CD8-positive, alpha-beta memory T cell (primary cell): Measurements from ENCODE around the gene RABGAP1. TPM values are rescaled to one million over a fixed set of nuclear protein-coding genes. Genes with fewer than 3 reads are reported as not detected.

ENCODE experiments used
- CTCF ChIA-PET: fragments of 350-600 bp; sonication (Branson Sonifier 250); formaldehyde crosslinking; loops from one replicate; lab custom pipeline; 2021; ENCODE audit warnings: antibody characterized with exemption; lab: Charles Lee
- POLR2A ChIA-PET: fragments of 350-600 bp; sonication (Branson Sonifier 250); formaldehyde crosslinking; loops from one replicate; lab custom pipeline; 2021; ENCODE audit warnings: antibody characterized with exemption; lab: Charles Lee
- DNase-seq, 5 donors: peaks; one replicate each; pipeline versions ENCODE4 v3.0.0 to v3.0.0-alpha.2; 2020 to 2022; ENCODE audit warnings: mixed read lengths in 1 of 5
- H3K27ac ChIP-seq: one replicate; pipeline ENCODE4 v1.7.0; 2013; ENCODE audit warnings: low read depth, mild to moderate bottlenecking, low read length, moderate library complexity
- H3K27me3 ChIP-seq: 2 replicates; pipeline ENCODE4 v1.7.0; 2013; ENCODE audit warnings: low read length, mild to moderate bottlenecking; ENCODE audit not compliant: insufficient read depth, poor library complexity, severe bottlenecking
- H3K36me3 ChIP-seq: 2 replicates; pipeline ENCODE4 v1.7.0; 2013; ENCODE audit warnings: mild to moderate bottlenecking, low read length, moderate library complexity; ENCODE audit not compliant: insufficient read depth
- H3K4me1 ChIP-seq: 2 replicates; pipeline ENCODE4 v1.7.0; 2013; ENCODE audit warnings: mild to moderate bottlenecking, low read length, moderate library complexity; ENCODE audit not compliant: insufficient read depth
- H3K4me3 ChIP-seq: 2 replicates; pipeline ENCODE4 v1.7.0; 2013; ENCODE audit warnings: mild to moderate bottlenecking, low read length
- H3K9me3 ChIP-seq: 2 replicates; pipeline ENCODE4 v1.7.0; 2013; ENCODE audit warnings: mild to moderate bottlenecking, low read length
- H3K27ac Mint-ChIP-seq, 8 donors: one replicate each; pipeline ENCODE4 v1.8.0; 2020 to 2021; ENCODE audit warnings: mixed read lengths in 8 of 8, mild to moderate bottlenecking in 6 of 8, inconsistent platforms in 3 of 8, moderate library complexity in 3 of 8
- H3K27me3 Mint-ChIP-seq, 2 donors: one replicate each; pipeline ENCODE4 v1.8.0; 2020 to 2021; ENCODE audit warnings: mixed read lengths in 2 of 2, mild to moderate bottlenecking in 1 of 2, moderate library complexity in 1 of 2
- H3K36me3 Mint-ChIP-seq, 3 donors: one replicate each; pipeline ENCODE4 v1.8.0; 2020 to 2021; ENCODE audit warnings: mixed read lengths in 3 of 3, inconsistent platforms in 1 of 3, mild to moderate bottlenecking in 1 of 3
- H3K4me1 Mint-ChIP-seq, 3 donors: one replicate each; pipeline ENCODE4 v1.8.0; 2020 to 2021; ENCODE audit warnings: mixed read lengths in 3 of 3, inconsistent platforms in 1 of 3, mild to moderate bottlenecking in 1 of 3
- H3K4me3 Mint-ChIP-seq, 7 donors: one replicate each; pipeline ENCODE4 v1.8.0; 2020 to 2021; ENCODE audit warnings: mixed read lengths in 7 of 7, mild to moderate bottlenecking in 6 of 7, moderate library complexity in 4 of 7, inconsistent platforms in 2 of 7
- H3K9me3 Mint-ChIP-seq, 5 donors: one replicate each; pipeline ENCODE4 v1.8.0; 2020 to 2022; ENCODE audit warnings: mixed read lengths in 5 of 5, mild to moderate bottlenecking in 3 of 5, moderate library complexity in 2 of 5, inconsistent platforms in 1 of 5
- polyA plus RNA-seq: library from polyadenylated mRNA; unstranded; fragments of 300-500 nt; fragmentation: Illumina TruSeq; gene quantifications from one replicate; pipeline ENCODE4 v1.2.3, GENCODE V29; 2021
- total RNA-seq, 2 experiments: library from RNA; stranded (reverse); gene quantifications; one replicate each; pipeline ENCODE4 v1.2.3, GENCODE V29; 2021

The RABGAP1 gene
- total and polyA plus RNA-seq, 3 experiments from 2014 or later: 20.7 to 24.3 (median 22.2) TPM

DNA sequence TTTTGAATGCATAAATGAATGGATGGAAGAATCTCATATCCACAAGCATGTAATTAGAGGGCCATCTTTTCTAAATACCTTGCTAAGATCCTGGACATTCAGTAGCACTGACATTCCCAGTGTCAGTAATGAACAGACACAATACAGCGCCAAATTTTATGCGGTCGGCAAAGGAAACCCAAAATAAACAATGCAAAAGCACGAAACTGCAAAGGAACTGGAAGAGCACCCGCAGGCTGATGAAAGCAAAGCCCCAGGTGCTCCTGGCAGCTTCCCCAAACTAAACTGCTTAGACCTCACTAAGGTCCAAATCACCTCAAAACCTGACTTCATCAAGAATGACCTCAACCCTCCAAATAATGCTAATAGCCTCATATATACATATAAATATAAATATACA is 194.6 kb downstream of the RABGAP1 start:
- Mint-ChIP-seq H3K4me3 (no peak overlapping the region), H3K9me3 (no peaks in the 10 kb centered on the region), H3K4me1 (no peaks in the 10 kb centered on the region), H3K27ac (no peak overlapping the region), H3K27me3 (no peaks in the 10 kb centered on the region), H3K36me3 (peaks cover 4 to 40% (median 7%) of the 10 kb centered on the region in 3 donors)
- Histone ChIP-seq H3K36me3 (no peaks in the 10 kb centered on the region), H3K9me3 (no peaks in the 10 kb centered on the region), H3K4me1 (no peaks in the 10 kb centered on the region), H3K27ac (no peak overlapping the region), H3K4me3 (no peak overlapping the region), H3K27me3 (no peaks in the 10 kb centered on the region)
- DNase-seq: no peak
- ChIA-PET POLR2A (no interaction called here), CTCF (no interaction called here)

DNA sequence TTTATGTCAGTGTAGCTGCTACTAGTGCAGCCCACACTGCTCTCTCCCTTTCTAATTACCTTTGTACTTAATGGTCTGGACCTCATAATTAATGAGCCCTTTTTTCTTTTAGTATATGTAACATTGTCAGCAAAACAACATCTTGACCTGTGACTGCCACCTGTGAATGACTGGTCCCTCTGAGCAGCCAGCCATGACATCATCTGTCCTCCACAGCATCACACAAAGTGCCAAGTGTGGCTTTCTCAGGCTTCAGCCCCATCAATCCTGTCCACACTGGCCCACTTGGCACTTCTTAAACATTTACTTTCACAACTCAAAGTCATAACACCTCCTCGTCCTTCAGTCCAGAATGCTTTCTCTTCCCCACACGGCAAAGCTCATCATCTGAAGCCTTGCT is 197.3 kb downstream of the RABGAP1 start:
- CTCF ChIA-PET: no interaction called here
- peaks cover 4 to 44% (median 10%) of the 10 kb centered on the region in 3 donors for H3K36me3 Mint-ChIP-seq
- H3K4me3 ChIP-seq: no peak overlapping the region
- POLR2A ChIA-PET: no interaction called here
- H3K36me3 ChIP-seq: no peaks in the 10 kb centered on the region
- no peaks in the 10 kb centered on the region for H3K4me1 ChIP-seq
- H3K27ac Mint-ChIP-seq: no peak overlapping the region
- no peaks in the 10 kb centered on the region for H3K9me3 ChIP-seq
- no peak overlapping the region for H3K4me3 Mint-ChIP-seq
- no peaks in the 10 kb centered on the region for H3K27me3 ChIP-seq
- no peaks in the 10 kb centered on the region for H3K9me3 Mint-ChIP-seq
- no peaks in the 10 kb centered on the region for H3K27me3 Mint-ChIP-seq
- DNase-seq: no peak
- H3K4me1 Mint-ChIP-seq: no peaks in the 10 kb centered on the region
- H3K27ac ChIP-seq: no peak overlapping the region

DNA sequence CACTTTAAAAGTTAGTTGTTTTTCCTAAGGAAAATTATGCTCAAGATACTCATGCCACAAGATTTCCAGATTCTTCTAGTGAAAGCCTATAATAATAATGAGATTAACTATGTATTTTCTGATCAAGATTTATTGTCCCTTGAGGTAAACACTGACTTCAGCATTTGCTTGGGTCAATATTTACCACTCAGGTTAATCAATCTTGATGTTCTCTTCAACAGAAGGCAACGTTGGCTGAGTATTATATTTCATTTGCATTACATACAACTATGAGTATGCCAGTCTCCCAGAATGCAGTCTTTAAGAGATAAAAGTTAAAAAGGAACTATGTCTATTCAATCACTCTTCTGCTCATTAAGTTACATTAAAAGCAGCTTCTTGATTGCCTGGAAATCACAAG is 208.2 kb downstream of the RABGAP1 start:
- no peaks in the 10 kb centered on the region for H3K9me3 Mint-ChIP-seq

DNA sequence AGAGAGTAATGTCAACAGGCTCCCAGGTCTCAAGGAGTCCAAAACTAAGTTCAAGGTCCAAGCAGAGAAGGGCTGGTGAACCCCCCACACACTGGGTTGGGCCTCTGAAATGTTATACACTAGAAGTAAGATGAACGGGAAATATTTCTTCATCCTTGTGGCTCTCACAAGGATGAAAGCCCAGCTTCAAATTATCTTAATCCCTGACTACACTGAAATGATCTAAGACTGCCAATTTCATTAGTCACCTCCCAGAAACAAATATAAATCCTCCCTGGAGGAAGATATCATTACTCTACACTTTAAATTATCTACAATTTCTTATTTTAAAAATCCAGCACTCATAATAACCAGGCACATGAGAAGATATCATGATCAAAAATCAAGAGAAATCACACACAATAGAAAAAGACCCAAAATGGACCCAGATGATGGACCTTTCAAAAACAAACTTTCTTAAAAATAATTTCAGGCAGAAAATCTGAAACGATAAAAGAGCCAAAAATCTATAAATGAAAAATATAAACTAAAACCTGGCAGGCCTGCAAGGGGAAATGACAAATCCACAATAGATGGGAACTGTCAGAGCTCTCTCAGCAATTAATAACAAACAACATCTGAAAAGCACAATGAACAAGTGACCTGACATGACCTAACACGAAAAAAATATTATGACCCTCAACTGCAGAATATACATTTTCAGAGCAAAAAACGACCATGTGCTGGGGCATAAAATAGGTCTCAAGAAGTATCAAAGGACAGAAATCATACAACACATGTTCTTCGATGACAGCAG is 210.1 kb downstream of the RABGAP1 start:
- ChIA-PET POLR2A (no interaction called here), CTCF (no interaction called here)
- no peaks in the 10 kb centered on the region for H3K27me3 Mint-ChIP-seq
- Histone ChIP-seq H3K9me3 (no peaks in the 10 kb centered on the region), H3K27me3 (no peaks in the 10 kb centered on the region), H3K4me1 (no peaks in the 10 kb centered on the region), H3K36me3 (no peaks in the 10 kb centered on the region), H3K4me3 (no peak overlapping the region), H3K27ac (no peak overlapping the region)
- no peak for DNase-seq
- peaks cover 12 to 28% (median 23%) of the 10 kb centered on the region in 3 donors for H3K36me3 Mint-ChIP-seq
- no peak overlapping the region for H3K4me3 Mint-ChIP-seq
- H3K4me1 Mint-ChIP-seq: no peaks in the 10 kb centered on the region
- H3K27ac Mint-ChIP-seq: no peak overlapping the region
- H3K9me3 Mint-ChIP-seq: no peaks in the 10 kb centered on the region

More for the DNA sequence above, 208.2 kb downstream of the RABGAP1 start:
- Mint-ChIP-seq H3K27ac (no peak overlapping the region), H3K36me3 (peaks cover 16 to 36% (median 25%) of the 10 kb centered on the region in 3 donors), H3K4me3 (no peak overlapping the region), H3K27me3 (no peaks in the 10 kb centered on the region), H3K4me1 (no peaks in the 10 kb centered on the region)
- H3K27me3 ChIP-seq: no peaks in the 10 kb centered on the region
- ChIA-PET POLR2A (no interaction called here), CTCF (no interaction called here)
- no peak overlapping the region for H3K27ac ChIP-seq
- no peak overlapping the region for H3K4me3 ChIP-seq
- DNase-seq: no peak
- no peaks in the 10 kb centered on the region for H3K4me1 ChIP-seq
- no peaks in the 10 kb centered on the region for H3K36me3 ChIP-seq
- H3K9me3 ChIP-seq: no peaks in the 10 kb centered on the region

Other genes starting within 250 kb of the RABGAP1 start
- not detected for gene OR1L4, start 217.0 kb upstream of the RABGAP1 start, total RNA-seq
- gene OR1L4, start 217.0 kb upstream of the RABGAP1 start, polyA plus RNA-seq: not detected
- not detected for gene OR1L6, start 198.7 kb upstream of the RABGAP1 start, total RNA-seq
- gene OR1L6, start 198.7 kb upstream of the RABGAP1 start, polyA plus RNA-seq: not detected
- gene OR5C1, start 152.1 kb upstream of the RABGAP1 start, total RNA-seq: not detected
- gene OR5C1, start 152.1 kb upstream of the RABGAP1 start, polyA plus RNA-seq: not detected
- gene OR1K1, start 140.9 kb upstream of the RABGAP1 start, total RNA-seq: not detected
- not detected for gene OR1K1, start 140.9 kb upstream of the RABGAP1 start, polyA plus RNA-seq
- 10 to 100 TPM; 18.2 to 18.7 TPM for gene PDCL, start 112.4 kb upstream of the RABGAP1 start, total RNA-seq
- 9.8 TPM for gene PDCL, start 112.4 kb upstream of the RABGAP1 start, polyA plus RNA-seq
- 10 to 100 TPM; 32.1 to 34.4 TPM for gene RC3H2, start 35.7 kb upstream of the RABGAP1 start, total RNA-seq
- 34.0 TPM for gene RC3H2, start 35.7 kb upstream of the RABGAP1 start, polyA plus RNA-seq
- 10 to 100 TPM; 11.6 to 12.6 TPM for gene ZBTB6, start 27.7 kb upstream of the RABGAP1 start, total RNA-seq
- gene ZBTB6, start 27.7 kb upstream of the RABGAP1 start, polyA plus RNA-seq: 2.7 TPM
- gene ZBTB26, start 9.5 kb upstream of the RABGAP1 start, total RNA-seq: 1 to 10 TPM; 4.8 to 5.4 TPM
- gene ZBTB26, start 9.5 kb upstream of the RABGAP1 start, polyA plus RNA-seq: 0.49 TPM
- gene GPR21, start 92.6 kb downstream of the RABGAP1 start, total RNA-seq: under 1 TPM; 0.35 to 0.61 TPM
- gene GPR21, start 92.6 kb downstream of the RABGAP1 start, polyA plus RNA-seq: not detected